GM06990 (cell line): Measurements from ENCODE around the gene ATP6AP1.
"Not testable (repeated sequence)": the region's sequence is repeated elsewhere in the genome, so short reads cannot be mapped to it uniquely, and the experiment has no call there.

ENCODE experiments used
- DNase-seq: peaks from one replicate; pipeline ENCODE4 v3.0.0-alpha.2; 2011; ENCODE audit not compliant: insufficient read length; ENCODE audit errors: extremely low read depth
- H3K27me3 ChIP-seq: replicated peaks from 2 replicates; pipeline ENCODE4 v1.6.0; 2011; ENCODE audit warnings: low read length; ENCODE audit not compliant: control insufficient read depth, insufficient read depth
- H3K36me3 ChIP-seq: 2 replicates; pipeline ENCODE4 v1.5.1; 2011; ENCODE audit warnings: low read length; ENCODE audit not compliant: control insufficient read depth, insufficient read depth
- H3K4me3 ChIP-seq: replicated peaks from 2 replicates; pipeline ENCODE4 v1.5.1; 2011; ENCODE audit warnings: low read depth, mild to moderate bottlenecking, control low read depth, low read length
- CTCF ChIP-seq: IDR thresholded peaks from 2 replicates; pipeline ENCODE4 v1.5.1; 2011; ENCODE audit warnings: low read length, control low read depth, mild to moderate bottlenecking, inconsistent platforms; ENCODE audit not compliant: insufficient read depth, poor library complexity, severe bottlenecking

The ATP6AP1 gene

GRCh38 chrX:154381271-154381670 is 47.2 kb upstream of the ATP6AP1 start:
- DNase-seq, result no peak
- Histone ChIP-seq H3K4me3 (no peak overlapping the region), H3K27me3 (no peaks in the 10 kb centered on the region), H3K36me3 (peaks cover 1% of the 10 kb centered on the region)
- TF ChIP-seq CTCF, result no peak

GRCh38 chrX:154382483-154383069 is 45.9 kb upstream of the ATP6AP1 start:
- DNase-seq, result no peak
- Histone ChIP-seq H3K36me3 (peaks cover 1% of the 10 kb centered on the region), H3K4me3 (no peak overlapping the region), H3K27me3 (no peaks in the 10 kb centered on the region)
- TF ChIP-seq CTCF, result no peak

- TF ChIP-seq CTCF, result no peak
- H3K36me3 ChIP-seq, result peaks cover 1% of the 10 kb centered on the region
- H3K27me3 ChIP-seq, result no peaks in the 10 kb centered on the region
- no peak overlapping the region for H3K4me3 ChIP-seq
- no peak for DNase-seq
Measured at GRCh38 chrX:154383359-154384283, 44.9 kb upstream of the ATP6AP1 start.

- Histone ChIP-seq H3K4me3 (no peak overlapping the region), H3K27me3 (no peaks in the 10 kb centered on the region), H3K36me3 (peaks cover 1% of the 10 kb centered on the region)
- no peak for DNase-seq
- peak; percentile 26 for TF ChIP-seq CTCF
Measured at GRCh38 chrX:154384284-154384892, 44.1 kb upstream of the ATP6AP1 start.

- not testable (repeated sequence) for H3K36me3 ChIP-seq, H3K27me3 ChIP-seq, H3K4me3 ChIP-seq, DNase-seq
Measured at GRCh38 chrX:154388094-154388493, 40.4 kb upstream of the ATP6AP1 start.

- not testable (repeated sequence) for H3K36me3 ChIP-seq, H3K4me3 ChIP-seq, DNase-seq, H3K27me3 ChIP-seq
Measured at GRCh38 chrX:154388649-154389048, 39.8 kb upstream of the ATP6AP1 start.

GRCh38 chrX:154389812-154390747 is 38.4 kb upstream of the ATP6AP1 start:
- DNase-seq, H3K4me3 ChIP-seq, H3K27me3 ChIP-seq, H3K36me3 ChIP-seq: not testable (repeated sequence)

- peak overlapping the region; percentile 89 for H3K4me3 ChIP-seq
Measured at GRCh38 chrX:154396363-154396762, 32.1 kb upstream of the ATP6AP1 start.

More at GRCh38 chrX:154396363-154396762, 32.1 kb upstream of the ATP6AP1 start:
- not testable (repeated sequence) for H3K36me3 ChIP-seq, H3K27me3 ChIP-seq, DNase-seq
